NCI-H1930 (cell line): ENCODE results near the gene CCDC198.
A peak's percentile ranks its signal among the peaks of the same experiment; 100 is the strongest.

Experiments used
- DNase-seq, 2 experiments: peaks; one replicate each; lab custom pipeline; 2025; lab: John Stamatoyannopoulos, UW

The CCDC198 gene, protein sequence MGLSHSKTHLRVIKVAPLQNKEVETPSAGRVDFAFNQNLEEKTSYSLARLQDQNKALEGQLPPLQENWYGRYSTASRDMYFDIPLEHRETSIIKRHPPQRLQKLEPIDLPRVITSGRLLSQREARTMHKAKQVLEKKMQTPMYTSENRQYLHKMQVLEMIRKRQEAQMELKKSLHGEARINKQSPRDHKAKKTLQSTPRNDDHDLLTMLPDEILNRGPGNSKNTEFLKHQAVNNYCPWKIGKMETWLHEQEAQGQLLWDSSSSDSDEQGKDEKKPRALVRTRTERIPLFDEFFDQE

DNA sequence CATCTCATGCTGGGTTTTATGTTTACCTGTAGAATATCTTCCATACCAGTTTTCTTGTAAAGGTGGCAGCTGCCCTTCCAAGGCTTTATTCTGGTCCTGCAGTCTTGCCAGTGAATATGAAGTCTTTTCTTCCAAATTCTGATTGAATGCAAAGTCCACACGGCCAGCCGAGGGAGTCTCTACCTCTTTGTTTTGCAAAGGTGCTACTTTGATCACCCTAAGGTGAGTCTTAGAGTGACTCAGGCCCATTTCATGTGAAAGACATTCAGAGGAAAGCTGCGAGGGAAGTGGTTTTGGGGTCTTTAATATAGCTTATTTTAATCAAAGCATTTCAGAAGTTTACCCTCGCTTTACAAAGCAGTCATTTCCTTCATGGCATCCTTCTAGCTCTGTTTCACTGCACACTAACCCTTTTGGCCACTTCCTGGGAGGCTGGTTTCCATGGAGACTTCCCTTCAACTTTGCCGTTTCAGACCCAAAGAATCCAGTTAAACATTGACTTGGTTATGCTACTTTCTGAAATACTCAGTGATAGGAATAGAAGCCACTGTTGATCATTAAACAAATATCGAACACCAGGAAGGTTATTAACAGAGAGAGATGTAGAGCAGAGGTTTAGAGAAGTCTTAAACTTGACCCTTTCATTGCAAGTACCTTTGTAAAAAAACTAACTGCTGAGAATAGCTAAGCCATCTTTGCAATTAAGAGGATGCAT lies at the start of gene CCDC198:
TSS of gene CCDC198 (minus strand) at position 391 of the 715 bp plus-strand sequence. CDS start at position 249, 142 bp downstream.
- DNase-seq: no peak

DNA sequence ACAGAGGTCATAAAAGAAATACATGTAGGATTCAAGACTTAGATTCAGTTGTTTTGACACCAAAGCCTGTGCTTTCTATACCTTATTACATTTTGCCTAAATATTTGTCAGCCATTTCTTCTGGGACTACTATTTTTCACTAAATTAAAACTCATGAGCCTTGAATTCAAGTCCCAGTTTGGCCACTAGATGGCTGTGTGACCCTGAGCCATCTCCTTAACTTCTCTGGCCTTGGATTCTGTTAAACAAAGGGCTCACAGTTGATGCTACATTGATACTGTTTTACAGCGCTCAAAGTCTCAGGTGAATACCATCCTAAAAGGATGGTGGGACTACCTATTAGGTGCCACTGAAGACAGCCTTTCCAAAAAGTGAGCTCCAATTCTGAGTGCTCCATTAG lies 39.6 kb upstream of the CCDC198 start:
- DNase-seq: no peak

DNA sequence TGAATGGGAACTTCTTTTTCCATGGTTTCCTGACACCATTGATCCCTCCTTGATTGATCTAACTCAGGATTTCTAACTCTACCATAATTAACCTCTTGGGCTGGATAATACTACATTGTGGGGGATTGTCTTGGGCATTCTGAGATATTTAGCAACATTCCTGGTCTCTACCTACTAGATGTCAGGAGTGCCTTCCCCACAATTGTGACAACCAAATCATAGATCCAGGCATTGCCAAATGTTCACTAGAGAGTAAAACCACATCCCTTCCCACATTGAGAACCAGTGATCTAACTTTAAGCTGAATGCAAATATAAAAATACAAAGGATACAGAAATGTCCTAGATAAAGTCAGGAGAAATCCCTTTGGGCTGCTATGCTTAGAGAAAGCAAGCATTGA lies 36.9 kb upstream of the CCDC198 start:
- no peak for DNase-seq

DNA sequence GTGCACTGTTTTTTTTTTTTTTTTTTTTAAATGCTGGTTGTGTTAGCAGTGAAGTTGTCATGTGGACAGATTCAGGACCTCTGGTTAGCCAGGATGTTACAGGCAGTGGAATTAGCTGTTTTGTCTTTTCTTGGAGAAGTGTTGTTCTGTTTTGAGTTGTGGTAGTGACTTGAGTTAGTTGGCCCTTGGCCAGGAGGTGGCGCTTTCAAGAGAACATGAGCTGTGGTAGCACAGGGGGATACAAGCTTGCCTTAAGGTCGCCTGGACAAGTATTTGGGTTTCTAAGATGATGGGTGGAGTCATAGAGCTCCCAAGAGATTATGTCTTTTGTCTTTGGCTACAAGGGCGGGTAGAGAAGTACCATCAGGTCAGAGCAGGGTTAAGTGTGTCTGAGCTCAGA lies 33.3 kb upstream of the CCDC198 start:
- DNase-seq: no peak

DNA sequence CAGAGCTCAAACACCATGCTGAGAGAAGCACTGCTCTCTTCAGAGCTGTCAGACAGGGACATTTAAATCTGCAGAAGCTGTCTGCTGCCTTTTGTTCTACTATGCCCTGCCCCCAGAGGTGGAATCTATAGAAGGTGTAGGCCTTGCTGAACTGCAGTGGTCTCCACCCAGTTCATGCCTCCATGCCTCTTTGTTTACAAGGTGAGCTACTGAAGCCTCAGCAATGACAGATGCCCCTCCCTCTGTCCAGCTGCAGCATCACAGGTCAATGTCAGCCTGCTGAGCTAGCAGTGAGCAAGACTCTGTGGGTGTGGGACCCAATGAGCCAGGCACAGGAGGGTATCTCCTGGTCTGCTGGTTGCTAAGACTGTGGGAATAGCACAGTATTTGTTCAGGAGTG lies 25.4 kb upstream of the CCDC198 start:
- no peak for DNase-seq

DNA sequence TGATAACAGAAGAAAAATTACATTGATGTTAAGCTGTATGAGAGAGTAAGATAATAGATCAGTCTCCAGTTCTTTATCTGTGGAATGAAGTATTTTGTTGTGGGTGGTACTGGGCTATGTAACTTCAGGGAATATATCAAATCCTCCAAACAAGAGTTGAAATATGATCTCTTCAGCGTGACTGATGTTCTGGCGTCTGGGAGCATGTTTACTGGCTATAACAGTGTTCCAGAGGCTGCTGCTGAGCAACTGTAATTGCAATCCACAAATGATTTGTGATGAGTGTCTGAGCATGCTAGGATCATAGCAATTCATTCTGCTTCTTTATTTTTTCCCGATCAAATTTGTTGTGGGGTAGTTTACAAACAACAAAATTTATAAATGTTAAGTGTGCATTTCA lies 18.6 kb upstream of the CCDC198 start:
- DNase-seq: peak; percentile 8 to 31

DNA sequence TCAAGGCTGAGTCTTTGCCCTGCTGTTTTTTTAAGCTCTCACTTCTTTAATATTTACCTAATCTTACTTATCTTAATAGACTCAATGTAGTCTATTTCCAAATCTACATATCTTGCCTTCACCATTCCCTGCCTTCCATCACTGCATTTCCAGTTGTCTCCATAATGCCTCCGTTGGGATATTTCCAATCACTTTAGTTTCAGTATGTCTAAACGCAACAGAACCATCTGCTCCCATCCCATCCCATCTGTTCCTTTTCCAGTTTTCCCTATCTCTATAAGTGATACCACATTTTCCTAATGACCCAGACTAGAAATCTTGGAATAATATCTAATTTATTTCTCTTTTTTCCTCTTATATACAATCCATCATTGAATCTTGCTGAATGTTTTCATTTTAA lies 15.1 kb upstream of the CCDC198 start:
- no peak for DNase-seq

DNA sequence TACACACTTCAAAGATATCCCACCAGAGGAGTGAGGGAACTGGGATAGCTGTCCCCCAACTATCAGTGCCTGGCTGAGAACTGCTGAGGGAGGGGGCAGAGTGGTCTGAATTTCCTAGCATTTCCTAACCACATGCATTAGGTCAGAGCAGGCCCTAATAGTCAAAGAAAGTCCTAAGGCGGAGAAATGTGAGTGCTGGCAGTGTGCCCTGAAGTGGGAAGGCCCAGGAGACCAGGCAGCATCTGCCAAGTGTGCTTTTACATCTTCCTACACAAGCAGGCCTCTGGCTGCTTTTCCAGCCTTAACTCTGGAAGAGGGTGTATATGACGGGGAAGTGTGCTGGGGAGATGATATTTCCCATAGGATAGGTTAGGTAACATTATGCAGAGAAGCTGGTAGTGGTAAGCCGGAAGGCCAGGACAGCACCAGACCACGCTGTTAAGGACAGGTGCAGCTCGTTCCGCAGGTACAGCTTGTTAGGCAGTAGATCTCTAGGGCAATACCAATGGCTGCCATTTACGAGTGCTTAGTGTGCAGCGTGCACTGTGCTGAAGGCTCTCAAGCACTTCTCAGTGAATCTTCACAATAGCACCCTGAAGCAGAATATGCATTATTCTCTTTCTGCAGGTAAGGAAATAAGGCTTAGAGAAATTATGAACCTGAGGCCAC lies 9.1 kb upstream of the CCDC198 start:
- no peak for DNase-seq

DNA sequence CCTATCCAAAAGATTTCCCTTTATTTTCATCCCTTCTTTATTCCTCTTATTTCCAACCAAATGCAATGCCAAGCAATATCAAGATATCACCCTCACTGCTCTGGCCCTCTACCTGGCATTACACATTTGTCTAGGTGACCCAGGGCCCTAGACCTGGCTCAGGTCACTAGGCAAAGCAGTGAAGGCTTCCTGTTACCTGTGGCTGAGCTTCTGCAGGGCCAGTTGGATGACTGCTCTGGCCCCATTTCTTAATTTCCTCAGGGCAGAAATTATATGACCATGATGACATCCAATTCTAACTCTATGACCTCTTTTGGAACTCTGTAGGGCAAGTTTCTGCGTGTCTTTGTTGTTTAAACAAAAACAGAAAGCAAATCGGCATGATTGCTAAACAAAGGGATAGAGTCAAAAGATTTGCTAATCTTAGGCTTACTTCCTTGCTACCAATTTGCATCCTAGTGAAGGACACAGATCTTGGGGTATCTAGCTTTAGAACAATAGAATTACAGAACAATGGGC lies 7.4 kb upstream of the CCDC198 start:
- no peak for DNase-seq

DNA sequence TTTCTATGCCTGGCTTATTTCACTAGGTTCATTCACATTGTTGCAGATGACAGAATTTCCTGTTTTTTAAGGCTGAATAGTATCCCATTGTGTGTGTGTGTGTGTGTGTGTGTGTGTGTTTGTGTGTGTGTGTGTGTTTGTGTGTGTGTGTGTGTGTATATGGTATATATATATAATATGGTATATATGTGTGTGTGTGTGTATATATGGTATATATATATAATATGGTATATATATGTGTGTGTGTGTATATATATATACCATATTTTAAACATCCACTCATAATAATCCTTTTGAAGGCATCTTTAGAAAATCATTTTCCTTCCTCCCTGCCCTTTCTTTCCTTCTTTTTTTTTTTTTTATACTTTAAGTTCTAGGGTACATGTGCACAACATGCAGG lies 5.0 kb upstream of the CCDC198 start:
- DNase-seq: no peak

DNA sequence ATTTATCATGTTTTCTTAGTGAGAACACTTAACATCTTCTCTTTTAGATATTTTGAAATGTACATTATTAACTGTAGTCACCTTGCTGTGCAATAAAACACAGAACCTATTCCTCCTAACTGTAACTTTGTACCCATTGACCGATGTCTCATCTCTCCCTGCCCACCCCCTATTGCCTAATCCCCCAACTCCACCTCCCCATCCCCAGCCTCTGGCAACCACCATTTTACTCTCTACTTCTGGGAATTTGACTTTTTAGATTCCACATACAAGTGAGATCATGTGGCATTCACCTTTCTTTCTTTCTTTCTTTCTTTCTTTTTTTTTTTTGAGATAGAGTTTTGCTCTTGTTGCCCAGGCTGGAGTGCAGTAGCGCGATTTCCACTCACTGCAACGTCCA lies 4.4 kb upstream of the CCDC198 start:
- DNase-seq: no peak

DNA sequence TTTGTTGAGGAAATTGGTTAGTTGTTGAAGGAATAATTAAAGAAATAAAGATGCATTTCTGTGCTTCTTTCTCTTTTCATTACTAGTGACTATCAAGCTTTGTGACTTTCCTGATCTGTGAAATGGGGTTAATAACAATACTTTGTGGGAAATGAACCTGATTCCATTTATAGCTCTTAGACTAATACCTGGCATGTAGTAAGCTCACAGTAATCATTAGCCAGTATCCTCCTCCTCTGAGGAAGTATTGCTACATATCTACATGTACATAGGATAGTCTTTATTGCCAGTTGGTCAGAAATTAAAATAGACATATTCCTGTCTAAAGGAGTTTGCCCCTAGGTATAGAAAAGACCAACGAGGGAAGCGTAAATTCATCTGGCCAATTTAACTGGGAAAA lies 1.8 kb upstream of the CCDC198 start:
- no peak for DNase-seq

DNA sequence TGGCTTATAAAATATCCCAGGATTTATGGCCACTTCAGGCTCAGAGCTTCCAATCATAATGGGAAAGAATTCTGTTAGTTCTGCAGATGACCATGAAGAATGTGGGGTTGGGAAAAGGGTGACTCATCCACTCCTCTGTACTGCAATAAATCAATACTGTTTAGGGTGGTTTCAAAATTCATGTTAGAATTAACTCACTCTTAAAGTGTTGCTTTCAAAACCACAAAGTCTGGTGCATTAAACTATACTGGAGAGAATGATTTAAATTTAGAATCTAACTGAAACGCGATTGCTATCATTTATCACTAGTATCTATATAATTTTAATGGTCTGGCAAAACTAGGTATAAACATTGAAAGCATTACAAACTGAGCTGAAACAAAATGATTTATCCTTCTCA lies 798 bp downstream of the CCDC198 start:
- DNase-seq: no peak

DNA sequence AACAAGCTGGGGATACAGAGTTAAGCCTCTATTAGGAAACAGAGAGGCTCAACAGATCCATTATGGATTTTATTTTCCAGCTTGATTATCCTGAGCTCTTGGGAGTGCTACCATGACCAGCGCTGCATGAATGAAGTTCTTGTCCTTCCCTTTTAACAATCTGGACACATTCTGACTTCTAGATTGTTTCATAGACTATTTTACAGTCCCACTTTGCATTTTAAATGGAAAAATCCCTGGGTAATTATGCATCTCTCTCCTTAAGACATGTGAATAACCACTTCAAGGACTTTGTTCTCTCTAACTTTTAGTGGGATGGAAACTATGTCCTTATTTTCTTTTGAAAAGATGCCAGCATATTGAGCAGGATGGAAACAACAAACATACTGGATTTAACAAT lies 2.0 kb downstream of the CCDC198 start:
- no peak for DNase-seq

DNA sequence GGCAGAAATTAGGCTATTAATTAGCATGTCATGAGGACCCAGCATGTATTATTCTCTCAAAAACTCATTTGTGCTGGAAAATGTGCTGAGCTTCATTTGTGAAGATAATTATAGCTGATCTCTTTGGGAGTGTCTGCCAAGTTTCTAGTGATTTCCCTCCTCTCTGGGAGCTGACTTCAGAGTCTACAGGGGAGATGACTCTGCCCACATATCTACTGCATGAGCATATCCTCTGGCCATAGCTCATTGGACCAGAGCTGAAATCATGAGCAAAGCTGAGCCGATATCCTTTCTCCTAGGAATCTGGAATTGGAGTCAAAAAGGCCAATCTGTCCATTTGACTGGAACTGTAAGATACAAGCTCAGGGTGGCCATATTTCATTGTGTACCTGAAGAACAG lies 5.9 kb downstream of the CCDC198 start:
- DNase-seq: no peak

DNA sequence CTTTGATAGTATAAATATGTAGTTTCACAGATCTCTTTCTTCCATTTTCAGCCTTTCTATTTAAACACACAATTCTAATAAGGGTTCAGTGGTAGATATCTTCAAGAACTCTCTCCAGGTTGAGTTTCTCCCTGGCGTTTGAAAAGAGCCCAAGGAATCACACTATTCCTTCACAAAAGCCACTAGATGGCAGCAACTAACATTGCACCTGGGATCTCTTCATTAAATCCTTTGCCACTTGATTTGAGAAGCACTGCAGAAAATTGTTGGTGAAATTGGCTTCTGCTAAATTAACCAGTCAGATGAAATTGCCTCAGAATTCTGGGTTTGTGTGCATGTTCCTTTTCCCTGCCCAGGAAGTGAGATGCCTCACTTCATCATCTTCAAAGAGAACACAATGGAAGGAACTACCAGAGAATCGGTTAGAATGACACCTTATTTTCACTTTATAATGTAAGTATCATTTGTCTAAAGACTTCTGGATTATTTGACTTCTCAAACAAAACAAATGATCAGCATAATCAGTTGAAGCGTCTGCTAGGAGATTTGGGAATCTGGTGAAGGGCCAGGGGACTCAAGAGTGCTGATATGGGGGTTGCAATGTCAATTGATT lies 6.8 kb downstream of the CCDC198 start:
- peak; percentile 53 to 64 for DNase-seq

DNA sequence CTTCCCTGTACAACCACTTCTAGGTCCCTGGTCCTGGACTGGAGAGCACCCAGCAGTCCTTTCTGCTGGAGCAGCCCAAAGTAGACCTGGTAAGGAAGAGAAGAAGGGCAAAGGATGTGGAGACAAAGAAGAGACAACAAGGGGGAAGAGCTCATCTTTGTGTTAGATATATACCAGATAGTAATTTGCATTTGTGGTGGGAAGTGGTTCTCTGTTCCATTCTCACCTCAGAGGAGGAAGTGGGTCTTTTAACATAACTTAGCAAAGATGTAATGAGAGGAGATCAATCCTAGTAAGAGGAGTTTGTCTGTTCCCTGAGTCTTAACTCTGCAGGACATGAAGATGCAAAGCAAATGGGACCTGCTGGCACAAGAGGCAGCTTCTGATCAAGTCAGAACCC lies 8.0 kb downstream of the CCDC198 start:
- DNase-seq: no peak

DNA sequence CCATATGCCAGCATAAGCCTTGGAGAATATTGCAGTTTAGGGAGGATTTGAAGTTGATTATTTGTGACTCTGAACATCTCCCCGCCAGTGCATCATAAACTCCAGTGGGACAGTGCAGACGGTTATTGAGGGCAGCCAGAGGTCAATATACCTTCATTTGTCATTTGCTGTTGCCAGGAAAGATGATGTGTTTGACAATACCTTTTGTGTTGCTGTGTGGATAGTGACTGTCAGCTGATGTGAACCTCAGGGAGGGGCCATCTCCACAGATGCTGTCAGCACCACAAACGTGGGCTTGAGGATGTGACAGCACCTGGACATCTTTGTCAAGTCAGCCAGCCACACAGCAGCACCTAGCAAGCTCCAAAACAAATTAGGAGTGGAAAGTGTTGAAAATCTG lies 11.5 kb downstream of the CCDC198 start:
- no peak for DNase-seq

DNA sequence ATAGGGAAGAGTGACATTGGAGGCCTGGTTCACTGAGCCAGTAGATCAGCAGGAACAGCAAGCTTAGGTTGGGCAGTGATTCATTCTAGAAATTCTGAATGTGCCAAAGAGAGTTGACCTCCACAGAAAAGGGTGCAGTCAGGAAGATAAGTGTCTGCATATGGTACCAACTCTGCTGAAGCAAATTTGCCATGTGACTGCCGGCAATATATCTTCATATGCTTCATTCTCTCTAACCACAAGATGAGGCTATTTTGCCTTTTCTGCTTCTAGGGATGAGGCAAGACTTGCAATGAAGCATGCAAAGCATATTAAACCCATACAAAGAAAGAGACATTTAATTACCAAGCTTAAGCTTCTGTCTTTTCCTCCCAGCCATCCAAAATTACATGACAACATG lies 13.6 kb downstream of the CCDC198 start:
- no peak for DNase-seq

DNA sequence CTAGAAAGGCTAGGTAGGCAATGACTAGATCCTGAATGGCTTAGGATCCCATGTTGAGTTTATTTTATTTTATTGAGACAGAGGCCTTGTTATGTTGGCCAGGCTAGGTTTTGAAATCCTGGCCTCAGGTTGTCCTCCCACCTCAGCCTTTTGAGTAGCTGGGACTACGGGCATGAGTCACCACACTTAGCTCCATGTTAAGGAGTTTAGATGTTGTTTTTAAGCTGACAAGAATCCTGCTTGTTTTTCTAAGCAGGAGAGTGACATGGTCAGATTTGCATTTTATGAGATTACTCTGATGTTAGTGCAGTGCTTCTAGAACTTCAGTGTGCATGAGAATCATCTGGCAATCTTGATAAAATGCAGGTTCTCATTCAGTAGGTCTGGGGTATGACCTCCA lies 14.5 kb downstream of the CCDC198 start:
- no peak for DNase-seq

DNA sequence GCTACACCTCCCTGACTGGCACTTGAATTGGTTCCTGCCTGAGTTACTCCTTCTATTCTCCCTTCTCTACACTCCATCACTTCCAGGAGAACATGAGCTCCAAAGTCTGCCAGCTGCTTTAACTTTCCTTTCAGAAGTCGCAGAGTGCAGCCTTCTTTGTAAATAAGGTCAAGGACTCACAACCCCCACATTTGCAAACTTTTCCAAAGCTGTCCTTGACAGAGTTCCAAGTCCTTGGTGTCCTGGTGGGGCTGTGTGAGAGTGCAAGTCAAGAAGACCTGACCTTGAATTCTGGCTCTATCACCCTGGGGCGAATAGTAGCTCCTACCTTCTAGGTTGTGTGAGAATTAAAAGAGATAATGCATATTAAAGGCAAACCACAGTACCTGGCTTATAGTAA lies 15.6 kb downstream of the CCDC198 start:
- DNase-seq: no peak

DNA sequence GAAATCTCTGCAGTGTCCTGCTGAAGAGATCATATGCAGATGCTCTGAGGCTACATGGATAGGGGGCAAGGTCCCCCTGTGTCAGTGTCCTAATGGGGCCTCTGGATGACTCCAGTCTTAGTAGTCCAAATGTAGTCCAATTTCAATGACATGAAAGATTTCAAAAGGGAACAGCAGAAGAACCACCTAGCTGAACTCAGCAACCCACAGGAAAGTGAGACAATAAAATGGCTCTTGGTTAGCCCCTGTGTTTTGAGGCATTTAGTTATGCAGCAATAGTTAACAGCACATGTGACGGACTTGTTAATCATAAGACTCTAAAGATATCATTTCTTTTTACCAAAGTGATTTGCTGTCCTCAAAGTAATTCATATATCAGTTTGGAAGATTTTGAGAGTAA lies 22.7 kb downstream of the CCDC198 start:
- no peak for DNase-seq
